Activated T-cell treated with anti-CD3 and anti-CD28 coated beads for 4 hours (primary cell): ENCODE data around the gene MAP7D3.

Experiments
- DNase-seq: peaks from one replicate; pipeline ENCODE4 v3.0.0-alpha.2; 2020

MAP7D3 gene

DNA sequence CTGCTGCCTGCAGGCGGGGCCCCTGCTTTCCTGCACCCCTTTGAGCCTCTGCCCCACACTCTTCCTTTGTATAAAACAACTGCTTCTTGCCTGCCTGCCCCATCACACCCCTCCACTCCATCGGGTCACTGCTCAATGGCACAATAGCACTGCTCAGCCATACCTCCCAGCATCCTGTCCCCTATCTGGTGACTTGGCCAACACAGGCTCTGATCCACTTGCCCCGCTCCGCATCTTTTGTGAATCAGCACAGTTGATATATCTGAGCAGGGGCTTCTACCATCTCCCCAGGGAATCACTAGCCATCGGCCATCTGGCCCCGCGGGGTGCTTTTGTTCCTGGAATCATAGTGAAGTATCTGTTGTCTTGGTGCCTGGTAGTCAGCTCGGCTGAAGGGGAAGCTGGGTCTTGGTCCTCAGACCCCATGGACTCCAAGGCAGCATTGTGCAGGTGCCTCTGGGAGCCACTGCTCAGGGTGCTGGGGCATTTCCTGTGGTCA, 45.3 kb downstream of the MAP7D3 start:
- no peak for DNase-seq

DNA sequence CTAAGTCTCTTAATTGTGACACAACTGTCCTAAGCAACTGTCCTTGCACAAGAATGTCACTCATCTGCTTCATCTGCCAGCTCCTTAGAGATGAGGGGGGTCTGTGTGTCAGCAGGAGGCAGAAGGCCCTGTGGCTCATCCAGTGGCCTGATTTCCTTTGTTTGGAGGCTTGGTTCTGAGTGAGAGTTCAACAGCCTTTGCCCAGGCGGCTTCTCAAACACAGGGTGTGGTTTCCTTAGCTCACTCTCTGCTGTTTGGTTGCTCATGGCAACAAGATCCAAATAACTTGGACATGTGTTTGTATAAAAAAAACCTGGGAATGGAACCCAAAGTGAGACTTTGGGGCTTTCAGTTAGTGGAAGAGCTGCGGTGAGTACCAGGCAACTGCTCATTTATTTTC, 46.6 kb downstream of the MAP7D3 start:
- no peak for DNase-seq

DNA sequence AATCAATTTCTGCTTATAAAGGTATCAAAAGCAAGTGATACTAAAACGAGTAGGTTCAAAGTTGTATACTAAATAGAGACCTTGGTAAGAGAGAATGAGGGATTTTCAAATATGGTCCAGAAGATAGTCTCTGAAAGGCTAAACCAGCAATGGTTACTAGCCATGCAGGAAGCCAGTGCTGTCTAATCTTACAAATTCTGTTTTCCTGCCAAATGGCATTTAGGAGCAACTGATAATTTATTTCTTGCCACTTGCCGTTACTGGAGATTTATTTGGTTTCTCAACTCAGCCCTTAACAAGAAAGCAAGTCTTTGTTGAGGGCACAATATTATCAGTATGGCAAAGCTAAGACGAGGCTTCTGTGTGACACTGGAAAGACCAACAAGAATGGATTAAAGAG, 47.2 kb downstream of the MAP7D3 start:
- DNase-seq: no peak

DNA sequence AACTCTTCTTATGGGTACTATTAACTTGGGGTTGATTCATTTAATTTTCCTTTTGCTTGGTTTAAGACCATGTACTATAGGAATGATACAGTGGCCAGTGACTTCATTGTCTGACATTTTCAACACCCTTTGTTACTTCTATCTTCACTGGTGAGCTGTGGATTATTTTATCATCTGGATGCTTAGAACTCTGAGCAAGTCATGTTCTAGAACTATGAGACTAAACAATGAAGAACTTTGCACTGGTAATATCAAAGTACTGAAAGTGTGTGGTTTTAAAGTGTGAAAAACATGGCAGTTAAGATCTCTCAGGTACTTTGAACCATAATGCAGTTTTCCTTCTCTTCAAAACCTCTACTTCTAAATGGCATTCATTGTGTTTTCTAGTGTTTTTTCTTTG, 47.8 kb downstream of the MAP7D3 start:
- no peak for DNase-seq

DNA sequence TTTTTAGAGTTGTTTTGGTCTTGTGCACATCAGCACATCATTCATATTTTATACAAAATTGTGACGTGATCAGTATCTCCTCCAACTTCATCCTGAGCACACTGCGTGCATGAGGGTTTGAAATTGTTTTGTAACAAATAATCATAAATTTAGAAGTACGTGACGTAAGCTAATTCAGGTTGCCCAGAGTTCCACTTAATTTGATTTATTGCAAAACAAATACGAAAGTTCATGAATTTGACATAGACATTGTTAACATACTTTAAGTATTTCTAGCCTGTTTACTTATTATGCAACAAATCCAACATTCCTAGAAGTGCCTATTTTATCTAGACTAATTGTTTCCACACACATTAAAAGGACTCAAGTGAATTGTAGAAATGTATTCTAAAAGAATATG, 48.3 kb downstream of the MAP7D3 start:
- no peak for DNase-seq

DNA sequence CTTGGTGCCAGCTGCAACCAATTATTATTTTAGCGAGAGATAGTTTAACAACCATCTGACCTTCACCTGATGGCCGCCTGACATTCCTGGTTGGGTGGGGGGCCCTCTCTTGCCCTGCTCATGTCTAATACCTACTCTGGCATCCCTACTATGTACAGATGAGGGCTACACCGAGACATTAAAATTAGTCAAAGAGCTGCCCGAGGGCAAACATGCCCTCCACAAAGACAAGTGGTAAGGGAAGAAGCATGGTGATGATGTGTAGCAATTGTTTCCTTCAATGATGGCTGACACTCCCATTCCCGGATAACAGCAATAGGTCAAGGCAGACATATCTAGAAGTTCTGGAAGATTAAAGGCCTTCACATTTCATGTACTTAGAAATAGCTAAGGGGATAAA, 49.6 kb downstream of the MAP7D3 start:
- DNase-seq: no peak

DNA sequence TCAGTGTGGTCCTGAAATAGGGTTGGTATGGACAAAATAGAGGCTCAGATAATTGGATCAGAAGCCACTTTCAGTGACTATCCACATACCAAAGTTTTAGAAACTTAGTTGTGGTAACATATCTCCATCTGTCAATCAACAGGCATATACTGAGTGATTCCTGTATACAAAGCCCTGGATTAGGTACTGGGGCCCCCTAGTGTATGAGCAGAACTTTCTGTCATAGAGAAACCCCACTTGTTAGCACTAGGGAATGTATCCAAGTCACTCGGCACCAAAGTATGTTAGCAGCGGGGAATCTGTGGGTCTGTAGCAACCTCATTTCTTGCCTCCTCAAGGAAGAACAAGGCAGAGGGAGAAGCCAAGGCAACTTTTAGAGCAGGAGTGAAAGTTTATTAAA, 50.7 kb downstream of the MAP7D3 start:
- DNase-seq: no peak

DNA sequence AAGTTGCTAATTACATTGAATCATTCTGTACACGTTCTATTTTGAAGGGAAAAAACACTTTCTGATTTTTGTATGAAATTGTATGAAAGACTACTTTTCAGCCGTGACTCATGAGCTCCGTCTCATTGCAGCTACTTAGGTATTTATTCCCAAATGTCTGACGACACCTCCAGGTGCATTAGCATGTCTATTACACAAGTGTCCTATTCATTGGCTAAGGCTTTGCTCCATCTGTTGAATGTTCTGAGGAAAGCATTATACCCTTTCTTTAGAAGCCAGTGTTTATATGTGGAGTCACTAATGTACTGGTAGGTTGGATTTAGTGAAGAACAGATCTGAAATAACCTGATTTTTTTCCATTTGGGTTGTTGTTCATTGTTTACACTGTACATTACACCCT, 51.8 kb downstream of the MAP7D3 start:
- no peak for DNase-seq

DNA sequence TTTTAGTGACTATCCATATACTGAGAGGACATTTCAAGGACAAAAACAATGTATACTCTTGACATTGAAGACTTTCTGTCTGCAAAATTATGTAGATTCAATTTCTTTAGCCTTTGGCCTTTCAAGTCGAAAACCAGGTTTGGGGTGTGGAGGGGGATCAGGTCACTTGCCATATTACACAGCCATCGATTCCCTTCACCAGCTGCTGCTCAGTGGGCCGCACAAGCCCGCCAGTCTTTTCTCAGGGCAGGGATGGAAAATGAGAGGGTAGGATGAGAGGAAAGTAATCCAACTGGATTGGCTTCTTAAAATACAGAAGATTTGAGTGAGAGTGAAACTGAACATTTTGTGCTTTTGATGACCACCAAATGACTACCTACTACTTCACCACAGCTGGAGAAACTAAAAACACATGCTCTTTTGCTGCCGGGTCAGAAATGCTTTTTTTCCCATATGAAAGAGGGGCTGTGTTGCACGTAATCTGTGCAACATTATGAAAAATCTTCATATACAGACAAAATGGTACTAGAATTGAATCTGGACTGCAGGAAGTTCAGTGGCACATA, 52.4 kb downstream of the MAP7D3 start:
- DNase-seq: no peak

DNA sequence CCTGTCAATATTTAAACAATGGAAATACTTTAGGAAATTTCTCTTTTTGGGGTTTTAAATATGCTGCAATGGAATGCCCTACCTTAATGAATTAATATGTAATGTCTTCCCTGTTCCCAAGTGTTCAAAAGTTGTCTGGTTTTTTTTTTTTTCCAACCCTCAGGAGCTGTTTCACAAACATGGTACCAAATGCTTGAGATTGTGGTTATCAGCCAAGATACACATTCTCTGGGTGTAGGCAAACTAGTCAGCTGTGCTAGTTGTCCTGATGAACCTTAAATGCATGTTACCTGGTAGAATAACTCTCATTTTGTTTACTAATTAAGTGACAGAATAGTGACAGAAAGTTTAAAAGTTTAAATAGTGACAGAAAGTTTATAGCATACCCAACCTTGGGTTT, 53.2 kb downstream of the MAP7D3 start:
- no peak for DNase-seq

DNA sequence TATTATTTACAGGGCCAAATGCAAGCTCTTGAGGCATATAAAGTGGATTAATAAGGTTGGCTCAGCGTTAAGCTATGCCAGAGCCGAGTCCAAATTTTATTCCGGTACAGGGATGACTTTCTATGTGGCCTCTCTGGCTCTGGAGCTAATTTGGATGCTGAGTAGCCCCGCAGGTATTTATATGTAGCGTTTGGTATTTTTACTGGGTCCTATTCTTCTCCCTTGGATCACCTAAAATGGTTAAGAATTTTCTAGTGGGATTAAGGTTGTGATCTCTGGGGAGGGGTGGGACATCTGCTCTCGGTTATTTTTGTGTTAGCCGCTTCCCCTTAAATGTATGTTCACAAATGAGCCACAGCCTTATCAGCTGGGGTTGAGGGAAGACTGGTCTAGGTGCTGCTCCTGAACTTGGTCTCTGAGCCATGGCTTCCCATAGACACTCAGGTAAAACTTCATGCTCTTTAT, 54.5 kb downstream of the MAP7D3 start:
- DNase-seq: no peak

DNA sequence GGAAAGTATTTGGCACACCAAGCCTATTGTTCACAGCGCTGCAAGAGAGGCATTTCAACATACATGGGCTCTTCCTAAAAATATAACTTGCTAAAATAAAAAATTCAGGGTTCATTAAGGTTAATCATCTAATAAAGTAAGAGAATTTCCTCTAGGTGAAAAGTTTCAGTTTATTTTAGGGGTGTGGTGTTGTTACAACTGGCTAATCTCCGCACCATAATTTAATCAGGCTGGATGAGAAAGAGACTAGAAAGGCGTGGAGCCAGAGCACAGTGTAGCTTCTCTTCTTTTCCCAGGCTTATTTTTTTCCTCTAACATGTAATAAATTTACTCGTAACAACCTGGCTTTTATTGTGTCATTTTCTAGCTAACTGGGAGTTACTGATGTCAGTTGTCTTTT, 56.0 kb downstream of the MAP7D3 start:
- DNase-seq: no peak

DNA sequence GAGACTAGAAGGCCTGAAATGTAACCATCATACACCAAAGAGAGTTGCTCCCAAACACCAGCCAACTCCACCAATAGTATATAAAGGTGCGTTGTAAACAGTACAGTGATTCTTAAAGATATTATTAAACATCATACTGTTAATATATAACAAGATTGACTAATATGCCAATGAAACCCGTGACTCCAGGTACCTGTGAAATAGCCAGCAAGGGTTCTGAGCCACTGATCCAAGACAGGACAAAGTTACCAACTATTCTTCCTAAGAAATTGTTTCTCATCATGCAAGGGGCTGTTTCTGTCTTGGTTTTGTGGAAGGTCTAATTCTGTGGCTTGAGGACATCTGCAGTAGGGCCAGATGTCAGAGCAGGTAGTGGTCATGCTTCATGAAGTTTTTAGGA, 56.7 kb downstream of the MAP7D3 start:
- no peak for DNase-seq

DNA sequence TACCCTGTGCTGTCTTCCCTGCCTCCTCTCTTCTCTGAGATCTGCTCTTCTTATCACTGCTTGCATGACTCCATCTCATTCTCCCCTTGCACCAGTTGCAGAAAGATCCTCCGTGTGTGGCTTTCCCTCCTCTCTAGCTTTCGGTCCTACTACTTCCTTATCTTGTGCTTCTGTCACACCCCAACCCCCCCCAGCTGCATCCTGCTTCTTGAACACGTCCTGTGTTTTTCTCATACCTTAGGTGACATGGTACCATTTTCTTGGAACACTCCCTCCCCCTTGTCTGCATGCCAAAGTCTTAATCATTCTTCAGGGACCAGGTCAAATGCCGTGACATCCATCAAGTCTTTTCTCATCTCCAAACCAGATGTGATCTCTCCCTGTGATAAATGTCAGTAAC, 57.4 kb downstream of the MAP7D3 start:
- no peak for DNase-seq

DNA sequence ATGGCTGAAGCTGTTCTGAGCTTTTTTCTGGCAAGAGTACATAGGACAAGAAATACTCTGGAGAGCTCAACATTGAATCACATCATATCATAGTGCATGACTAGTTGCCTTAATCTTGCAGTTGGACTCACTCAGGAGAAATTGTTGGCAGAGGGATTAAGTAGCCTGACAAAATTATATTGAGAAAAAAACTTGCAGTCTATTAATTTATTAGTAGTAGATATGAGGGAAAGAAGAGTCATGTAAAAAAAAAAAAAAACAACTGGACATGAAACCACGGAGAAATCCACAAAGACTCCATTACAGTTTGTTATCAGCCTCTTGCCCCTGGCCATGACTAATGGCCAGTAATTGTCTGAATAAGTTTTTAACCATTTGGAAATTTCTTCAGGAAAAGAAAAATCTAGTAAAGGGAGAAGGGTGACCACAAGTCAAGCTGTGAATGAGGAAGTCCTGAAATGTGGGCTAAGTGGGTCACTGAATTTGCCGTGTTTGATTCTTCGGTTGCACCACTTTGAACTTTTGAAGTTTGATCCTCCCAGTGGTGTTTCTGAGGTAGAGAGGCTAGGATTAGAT, 58.3 kb downstream of the MAP7D3 start:
- no peak for DNase-seq

DNA sequence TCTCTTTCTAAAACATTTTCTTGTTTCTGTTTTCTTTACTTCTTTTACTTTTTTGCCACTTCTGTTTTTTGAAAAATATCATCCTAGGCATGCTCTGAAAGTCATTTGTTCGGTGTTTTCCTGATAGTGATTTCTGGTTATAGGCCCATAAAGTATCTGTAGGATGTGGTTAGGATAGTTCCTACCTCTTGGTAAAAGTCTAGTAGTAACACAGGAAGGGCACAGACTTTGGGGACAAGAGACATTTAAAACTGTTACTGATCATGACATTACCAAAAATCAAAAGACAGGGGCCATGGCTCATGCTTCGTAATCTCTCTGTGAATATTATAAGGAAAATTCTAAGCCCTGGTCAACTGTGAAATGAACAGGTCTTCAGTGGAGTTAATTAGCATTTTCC, 59.1 kb downstream of the MAP7D3 start:
- DNase-seq: no peak

DNA sequence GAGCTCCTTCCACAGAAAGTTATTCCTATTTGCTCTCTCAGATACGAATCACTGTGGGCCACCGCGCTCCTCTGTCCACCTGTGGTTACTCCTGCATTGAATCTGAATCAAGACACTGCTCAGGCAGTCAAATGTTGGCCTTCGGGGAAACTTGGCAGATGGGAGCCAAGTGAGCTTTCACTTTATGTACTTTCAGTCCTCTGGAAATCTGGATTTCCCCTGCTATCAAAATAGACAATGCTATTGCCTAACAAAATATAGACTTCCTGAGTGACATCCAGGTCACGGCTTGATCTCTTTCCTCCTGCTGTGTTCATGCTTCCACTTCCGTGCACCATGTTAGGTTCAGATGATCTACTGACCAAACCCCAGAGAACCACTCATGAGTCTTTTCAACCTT, 60.0 kb downstream of the MAP7D3 start:
- DNase-seq: no peak

DNA sequence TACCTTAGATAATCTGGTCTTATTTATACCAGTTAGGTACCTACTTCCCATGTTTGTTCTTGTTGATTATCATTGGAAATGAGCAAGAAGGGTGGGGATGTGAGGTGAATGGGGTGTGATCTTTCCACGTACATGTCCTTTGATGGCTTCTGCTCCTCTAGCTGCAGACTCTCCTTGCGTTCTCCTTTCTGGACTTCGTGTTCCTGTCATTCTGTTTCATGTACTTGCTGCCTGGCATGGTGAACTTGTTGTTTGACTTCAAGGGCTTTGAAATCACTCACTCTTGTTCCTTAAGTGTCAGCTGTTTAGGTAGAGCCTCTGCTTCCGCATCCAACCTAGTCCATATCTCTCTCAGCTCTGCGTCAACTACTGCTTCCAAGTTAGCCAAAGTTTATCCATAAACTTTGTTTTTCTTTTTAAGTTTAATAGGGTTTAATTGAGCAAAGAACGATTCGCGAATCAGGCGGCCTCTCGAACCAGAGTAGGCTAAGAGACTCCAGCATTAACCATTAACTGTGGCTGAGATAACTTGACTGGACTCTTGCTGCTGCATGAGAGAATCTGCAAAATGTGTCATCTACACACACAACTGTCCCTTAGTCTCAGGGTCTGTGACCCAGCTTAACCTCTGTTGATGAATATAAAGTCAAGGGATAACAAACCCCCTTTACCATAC, 61.0 kb downstream of the MAP7D3 start:
- DNase-seq: no peak

DNA sequence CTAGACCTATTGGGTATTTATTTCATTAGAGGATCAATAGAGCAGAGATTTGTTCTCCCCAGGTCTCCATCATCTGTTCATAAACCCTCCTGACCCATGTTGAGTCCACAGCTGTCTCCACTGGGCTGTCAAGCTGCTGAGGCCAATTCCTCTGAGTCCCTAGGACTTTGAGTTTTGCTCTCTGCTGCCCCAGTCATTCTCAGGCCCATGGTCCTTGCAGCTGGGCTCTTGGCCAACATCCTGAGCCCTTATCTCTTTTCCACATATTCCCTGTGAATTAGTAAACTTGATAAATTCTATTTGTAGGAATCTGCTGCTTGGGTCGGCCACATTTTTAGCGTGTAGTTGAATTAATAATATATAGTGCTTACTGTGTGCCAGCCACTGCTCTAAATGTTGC, 62.0 kb downstream of the MAP7D3 start:
- DNase-seq: no peak

DNA sequence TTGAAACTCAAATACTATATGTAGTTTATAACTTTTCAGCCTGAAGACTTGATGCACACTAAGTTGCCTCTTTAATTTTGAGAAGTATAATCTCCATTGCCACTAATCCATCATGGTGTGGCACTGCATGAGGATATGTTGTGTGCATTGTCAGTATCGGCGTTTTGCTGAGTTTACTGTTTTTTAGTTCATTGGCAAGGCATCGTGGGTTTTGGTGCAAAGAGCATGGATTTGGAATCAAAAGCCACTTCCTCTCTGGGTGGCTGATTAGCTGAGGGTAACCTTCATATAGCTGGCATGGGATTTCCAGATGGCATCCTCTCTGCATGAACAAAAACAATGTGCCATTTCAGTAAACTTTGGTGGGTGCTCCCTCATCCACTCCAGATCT, 65.2 kb downstream of the MAP7D3 start:
- DNase-seq: no peak

DNA sequence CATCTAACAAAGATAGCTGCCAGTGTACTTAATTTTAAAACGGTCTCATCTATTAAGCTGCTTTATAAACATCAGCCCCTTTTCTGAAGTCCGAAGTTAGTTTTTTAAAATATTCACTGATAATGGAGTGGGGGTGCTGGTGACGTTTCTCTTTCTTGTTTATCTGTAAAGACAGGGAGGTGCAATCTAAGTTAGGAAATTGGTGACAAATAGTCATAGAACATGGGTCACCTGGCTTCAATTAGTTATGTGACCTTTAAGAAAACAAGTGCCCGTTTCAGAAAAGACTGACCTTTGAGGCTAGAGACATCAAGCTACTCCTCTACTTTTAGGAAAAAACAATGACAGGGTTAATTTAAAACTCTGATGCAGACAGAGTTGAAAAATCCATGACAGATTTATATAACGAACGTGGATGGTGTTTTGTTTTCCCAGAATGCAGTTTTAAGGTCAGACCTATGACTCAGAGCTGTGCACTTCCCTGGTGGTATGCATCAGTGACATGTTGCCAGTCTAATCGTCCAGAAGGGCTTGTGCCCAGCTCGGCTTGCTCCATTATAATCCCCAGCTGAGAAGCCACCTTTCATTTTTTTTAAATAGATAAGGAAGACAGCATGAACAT, 65.7 kb downstream of the MAP7D3 start:
- DNase-seq: no peak

DNA sequence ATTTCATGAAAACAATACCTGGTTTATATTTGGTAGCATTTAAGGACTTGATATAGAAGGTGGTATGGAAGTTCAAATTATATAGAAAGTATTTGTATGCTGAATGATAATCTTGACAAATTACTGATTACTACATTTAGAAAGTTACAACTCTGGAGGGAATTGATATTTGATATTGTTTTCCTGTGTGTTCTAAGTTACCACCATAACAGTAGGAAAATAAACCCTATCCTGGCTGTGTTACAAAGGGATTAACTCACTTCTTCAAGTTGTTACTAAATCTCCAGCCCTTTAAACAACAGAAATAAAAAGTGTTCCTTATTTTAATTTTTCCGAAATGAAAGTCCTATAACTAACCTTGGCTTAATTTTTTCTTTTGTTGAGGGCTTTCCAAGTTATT, 67.3 kb downstream of the MAP7D3 start:
- DNase-seq: no peak

DNA sequence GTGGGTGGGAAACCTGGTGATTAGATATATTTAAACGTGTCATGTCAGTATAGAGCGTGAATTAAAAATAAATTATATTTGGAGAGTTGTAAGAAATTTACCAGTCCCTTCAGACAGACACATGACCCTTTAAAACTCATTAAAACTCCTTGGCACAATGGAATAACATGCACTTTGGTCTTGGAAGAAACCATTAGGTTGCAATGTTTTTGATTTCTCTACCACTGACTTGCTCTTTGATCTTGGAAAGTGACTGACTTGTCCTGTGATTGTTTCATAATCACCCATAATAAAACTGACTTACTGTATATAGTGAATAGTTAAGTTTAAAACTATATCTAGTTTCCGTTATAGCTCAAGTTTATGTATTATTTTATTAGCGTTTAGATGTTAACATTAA, 68.0 kb downstream of the MAP7D3 start:
- no peak for DNase-seq

DNA sequence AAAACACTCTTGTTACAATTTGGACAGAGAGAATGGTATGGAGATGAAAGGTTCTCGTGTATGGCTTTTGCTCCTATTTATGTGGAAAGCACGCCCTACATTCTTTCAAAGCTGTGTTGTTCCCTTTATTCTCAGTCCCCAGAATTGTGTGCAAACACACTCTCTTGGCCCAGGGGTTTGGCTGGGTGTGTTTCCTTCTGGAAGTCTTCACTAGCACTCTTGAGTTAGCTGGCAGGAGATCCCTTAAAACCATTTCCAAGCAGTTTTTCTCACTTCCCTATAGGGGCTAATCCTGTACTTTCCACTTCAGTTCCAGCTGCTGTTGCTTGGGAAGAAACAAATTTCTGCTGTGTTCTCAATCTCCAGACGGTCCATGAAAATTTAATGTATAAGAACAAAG, 68.8 kb downstream of the MAP7D3 start:
- DNase-seq: no peak
